Testis (tissue), 2 donors: ENCODE measurements around the gene LRMDA.

Experiments
- POLR2A ChIP-seq: fragments of 450-650 bp; IDR thresholded peaks from one replicate; pipeline ENCODE4 v1.6.1; 2017; ENCODE audit warnings: antibody characterized with exemption, mild to moderate bottlenecking, moderate library complexity
- TF ChIP-seq, protein P1 (sequence below), 3 experiments: fragments of 450-650 bp in 2 of 3; fragments of 200-600 bp in 1 of 3; sonication (generic) in 1 of 3; IDR thresholded peaks; one replicate each; pipeline ENCODE4 v1.5.1; 2016 to 2019; ENCODE audit warnings: antibody characterized with exemption in 3 of 3, mild to moderate bottlenecking in 2 of 3, moderate library complexity in 1 of 3

DNA sequence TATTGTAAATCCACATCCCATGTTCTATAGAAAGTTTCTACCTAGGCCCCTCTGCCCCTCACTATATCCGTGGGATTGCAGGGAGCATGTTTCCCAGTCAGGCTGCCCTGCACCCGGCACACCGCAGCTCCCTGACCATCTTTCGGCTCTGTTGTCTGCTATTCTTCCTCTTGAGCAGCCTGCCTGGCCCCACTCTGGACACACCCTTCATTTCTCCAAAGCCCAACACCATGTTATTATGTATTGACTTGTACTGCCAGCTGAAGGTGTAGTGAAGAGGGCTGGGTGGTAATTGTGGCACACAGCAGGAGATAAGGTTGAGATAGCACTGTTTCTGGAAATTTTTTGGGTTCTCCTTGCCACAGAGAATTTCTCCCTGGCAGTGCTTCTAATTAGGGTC is 9.8 kb downstream of the LRMDA start:
- TF ChIP-seq, protein P1, sequence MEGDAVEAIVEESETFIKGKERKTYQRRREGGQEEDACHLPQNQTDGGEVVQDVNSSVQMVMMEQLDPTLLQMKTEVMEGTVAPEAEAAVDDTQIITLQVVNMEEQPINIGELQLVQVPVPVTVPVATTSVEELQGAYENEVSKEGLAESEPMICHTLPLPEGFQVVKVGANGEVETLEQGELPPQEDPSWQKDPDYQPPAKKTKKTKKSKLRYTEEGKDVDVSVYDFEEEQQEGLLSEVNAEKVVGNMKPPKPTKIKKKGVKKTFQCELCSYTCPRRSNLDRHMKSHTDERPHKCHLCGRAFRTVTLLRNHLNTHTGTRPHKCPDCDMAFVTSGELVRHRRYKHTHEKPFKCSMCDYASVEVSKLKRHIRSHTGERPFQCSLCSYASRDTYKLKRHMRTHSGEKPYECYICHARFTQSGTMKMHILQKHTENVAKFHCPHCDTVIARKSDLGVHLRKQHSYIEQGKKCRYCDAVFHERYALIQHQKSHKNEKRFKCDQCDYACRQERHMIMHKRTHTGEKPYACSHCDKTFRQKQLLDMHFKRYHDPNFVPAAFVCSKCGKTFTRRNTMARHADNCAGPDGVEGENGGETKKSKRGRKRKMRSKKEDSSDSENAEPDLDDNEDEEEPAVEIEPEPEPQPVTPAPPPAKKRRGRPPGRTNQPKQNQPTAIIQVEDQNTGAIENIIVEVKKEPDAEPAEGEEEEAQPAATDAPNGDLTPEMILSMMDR (IDR thresholded peaks at IDR 0.05) = no peak
- no peak for TF ChIP-seq POLR2A
